Lower leg skin (tissue), 3 donors: ENCODE results near the gene F12.

Experiments
- POLR2A ChIP-seq, 2 donors: fragments of 450-650 bp; IDR thresholded peaks; one replicate each; pipeline ENCODE4 v1.6.1; 2016 to 2017; ENCODE audit warnings: antibody characterized with exemption in 2 of 2, mild to moderate bottlenecking in 1 of 2, moderate library complexity in 1 of 2
- TF ChIP-seq, protein P1 (sequence below), 3 donors: fragments of 450-650 bp; IDR thresholded peaks; one replicate each; pipeline ENCODE4 v1.5.1; 2016; ENCODE audit warnings: antibody characterized with exemption in 3 of 3, mild to moderate bottlenecking in 3 of 3, moderate library complexity in 2 of 3

DNA sequence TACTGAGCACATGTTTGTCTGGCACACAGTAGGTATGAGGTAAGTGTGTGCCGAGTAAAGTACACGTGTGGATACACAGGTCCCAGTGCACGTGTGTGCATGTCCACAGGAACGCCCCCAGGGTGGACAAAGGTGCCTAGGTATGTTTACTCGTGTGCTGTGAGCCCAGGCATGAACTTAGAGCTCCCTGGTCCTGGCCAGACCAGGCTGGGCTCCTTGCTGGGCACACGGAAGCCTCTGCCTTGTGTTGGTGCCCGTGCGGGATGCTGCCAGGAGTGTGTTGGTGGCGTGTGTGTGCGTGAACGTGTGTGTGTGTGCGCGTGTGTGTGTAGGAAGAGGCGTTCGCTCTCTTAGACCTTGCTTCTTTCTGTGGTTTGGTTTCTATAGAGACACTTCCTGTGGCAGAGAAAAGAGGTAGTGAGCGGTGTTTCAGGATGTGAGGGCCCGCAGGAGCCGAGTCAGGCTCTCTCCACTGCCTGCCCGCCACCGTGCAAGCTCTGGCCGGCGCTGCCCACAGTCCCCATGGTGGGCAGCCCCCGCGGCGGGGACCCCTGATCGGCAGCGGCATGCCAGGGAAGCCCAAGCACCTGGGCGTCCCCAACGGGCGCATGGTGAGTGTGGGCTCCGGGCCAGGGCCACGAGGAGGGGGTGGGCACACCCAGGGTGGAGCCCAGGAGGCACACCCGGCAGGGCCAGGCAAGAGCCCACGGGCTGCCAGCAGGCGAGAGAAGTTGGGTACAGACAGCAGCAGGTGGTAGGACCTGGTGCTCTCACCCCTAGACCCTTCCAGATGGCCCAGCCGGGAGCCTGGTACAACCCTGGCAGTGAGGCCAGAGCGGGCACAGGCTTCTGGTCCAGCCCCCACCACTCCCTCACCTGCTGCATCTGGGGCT, 51.7 kb downstream of the F12 start, which contains the start of gene RGS14:
- TF ChIP-seq, protein P1, sequence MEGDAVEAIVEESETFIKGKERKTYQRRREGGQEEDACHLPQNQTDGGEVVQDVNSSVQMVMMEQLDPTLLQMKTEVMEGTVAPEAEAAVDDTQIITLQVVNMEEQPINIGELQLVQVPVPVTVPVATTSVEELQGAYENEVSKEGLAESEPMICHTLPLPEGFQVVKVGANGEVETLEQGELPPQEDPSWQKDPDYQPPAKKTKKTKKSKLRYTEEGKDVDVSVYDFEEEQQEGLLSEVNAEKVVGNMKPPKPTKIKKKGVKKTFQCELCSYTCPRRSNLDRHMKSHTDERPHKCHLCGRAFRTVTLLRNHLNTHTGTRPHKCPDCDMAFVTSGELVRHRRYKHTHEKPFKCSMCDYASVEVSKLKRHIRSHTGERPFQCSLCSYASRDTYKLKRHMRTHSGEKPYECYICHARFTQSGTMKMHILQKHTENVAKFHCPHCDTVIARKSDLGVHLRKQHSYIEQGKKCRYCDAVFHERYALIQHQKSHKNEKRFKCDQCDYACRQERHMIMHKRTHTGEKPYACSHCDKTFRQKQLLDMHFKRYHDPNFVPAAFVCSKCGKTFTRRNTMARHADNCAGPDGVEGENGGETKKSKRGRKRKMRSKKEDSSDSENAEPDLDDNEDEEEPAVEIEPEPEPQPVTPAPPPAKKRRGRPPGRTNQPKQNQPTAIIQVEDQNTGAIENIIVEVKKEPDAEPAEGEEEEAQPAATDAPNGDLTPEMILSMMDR (IDR thresholded peaks at IDR 0.05) = no peak
- TF ChIP-seq POLR2A (IDR thresholded peaks at IDR 0.05) = no peak
